GM21390 (cell line): ENCODE data around the gene ALPI.

ENCODE experiments used
- ATAC-seq: cut with Tn5 transposase; IDR thresholded peaks from one replicate; pipeline ENCODE4 v1.9.1; 2021; ENCODE audit not compliant: unreplicated experiment

Gene ALPI

DNA sequence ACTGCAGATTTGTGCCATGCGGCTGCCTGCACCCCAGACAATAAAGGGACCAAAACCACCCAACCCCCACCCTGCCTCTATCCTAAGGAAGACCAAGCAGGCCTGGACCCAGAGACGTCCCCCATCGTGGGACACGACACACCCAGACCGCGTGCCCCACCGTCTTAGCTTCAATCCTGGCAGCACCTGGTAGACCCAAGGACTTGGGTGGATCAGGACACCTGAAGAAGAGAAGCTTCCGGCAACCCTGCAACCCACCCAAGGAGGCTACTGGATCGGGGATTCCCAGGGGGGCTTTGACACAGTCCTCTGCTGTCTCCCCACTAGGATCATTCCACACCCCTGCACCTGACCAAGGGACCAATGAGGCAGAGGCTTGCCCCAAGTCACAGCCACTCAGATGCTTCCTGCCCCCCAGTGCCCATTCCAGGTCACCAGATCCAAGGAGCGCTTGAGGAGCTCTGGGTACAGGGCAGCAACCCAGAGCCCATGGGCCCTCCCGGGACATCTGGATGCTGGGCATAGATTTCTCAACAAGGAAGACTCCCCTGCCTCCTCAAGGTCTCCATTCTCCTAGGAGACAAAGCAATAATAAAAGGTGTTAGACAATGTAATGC lies 3.6 kb downstream of the ALPI start:
- no peak for ATAC-seq

DNA sequence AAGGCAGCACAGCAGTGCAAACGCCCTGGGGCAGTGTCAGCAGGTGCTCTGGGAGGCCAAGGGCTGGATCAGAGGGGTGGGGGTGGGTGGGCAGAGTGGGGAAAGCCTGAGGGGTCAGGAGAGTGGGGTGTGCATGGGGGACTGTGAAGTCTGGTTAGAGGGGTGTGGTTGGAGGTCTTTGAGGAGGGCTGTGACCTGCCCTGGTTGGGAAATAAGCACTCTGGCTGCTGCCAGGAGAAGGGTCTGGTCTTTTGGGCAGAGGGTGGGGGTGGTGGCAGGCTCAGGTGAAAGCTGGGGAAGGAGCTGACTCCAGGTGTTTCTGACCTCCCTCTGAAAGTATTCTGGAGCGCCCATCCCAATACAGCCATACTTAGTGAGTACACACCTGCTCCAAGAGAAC lies 4.2 kb downstream of the ALPI start:
- no peak for ATAC-seq

DNA sequence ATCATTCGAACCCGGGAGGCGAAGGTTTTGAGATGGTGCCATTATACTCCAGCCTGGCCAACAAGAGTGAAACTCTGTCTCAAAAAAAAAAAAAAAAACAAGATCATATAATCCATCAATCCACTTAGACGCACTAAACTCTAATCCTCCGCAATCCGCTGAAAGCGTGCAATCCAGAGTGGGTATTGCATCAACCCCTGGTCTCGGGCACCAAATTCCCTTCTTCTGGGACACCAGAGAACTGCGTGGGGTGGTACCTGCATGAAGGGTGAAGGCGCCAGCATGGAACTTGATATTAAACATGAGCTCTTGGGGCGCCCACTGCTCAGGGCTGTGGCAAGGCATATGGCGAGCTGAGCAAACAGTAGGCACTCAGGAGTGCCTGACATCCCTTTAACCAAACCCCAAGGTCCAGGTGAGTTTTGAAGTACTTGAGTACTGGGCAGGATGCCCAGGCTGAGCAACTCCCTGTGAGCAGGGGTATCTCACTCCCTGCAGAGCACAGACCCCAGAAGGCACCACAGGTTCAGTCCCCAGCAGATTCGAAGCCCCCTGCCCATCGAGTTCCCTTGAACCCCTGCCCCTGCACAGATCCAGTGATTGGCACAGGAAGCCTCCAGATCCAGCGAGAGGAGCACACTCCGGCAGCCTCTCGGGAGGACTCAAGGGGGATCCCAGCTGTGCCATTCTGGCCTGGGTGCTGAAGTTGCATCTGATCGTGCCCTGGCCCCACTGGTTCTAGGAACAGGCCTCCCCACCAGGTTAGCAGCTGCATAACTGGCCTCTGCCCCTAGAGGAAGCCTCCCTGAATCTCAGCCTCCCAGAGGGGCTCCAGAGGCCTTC lies 8.0 kb downstream of the ALPI start:
- ATAC-seq: no peak

DNA sequence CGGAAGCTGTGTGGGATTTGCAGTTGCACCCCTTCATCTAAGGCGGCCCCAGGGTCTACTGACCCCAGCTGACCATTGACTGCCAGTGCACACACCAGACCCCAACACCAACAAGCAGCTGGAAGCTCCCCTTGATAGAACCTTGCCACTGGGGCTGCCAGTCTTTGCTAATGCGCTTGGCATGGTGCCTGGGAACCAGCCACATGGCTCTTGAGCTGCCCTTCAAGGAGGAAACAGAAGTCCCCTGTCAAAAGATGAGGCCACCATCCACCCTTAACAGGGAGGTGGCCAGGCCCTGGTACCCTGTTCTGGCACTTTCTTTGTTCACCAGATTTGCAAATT lies 8.6 kb downstream of the ALPI start:
- ATAC-seq: no peak

DNA sequence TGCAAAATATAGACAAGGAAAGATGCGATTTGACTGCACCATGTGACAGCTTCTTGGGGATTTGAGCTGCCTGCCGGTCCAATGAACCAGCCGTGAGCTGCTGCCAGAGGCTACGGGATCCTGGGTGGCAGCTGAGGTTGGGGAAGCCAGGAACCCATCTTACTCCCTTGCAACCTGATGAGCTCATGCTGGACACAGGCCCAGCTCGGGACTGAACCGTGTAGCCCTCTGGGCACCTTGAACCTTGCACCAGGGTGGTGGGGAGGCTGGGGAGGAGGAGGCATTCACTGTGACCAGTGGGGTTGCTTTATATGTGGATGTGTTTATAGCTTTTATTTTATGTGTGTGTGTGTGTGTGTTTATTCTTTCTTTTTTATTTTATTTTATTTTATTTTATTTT lies 9.1 kb downstream of the ALPI start:
- no peak for ATAC-seq

DNA sequence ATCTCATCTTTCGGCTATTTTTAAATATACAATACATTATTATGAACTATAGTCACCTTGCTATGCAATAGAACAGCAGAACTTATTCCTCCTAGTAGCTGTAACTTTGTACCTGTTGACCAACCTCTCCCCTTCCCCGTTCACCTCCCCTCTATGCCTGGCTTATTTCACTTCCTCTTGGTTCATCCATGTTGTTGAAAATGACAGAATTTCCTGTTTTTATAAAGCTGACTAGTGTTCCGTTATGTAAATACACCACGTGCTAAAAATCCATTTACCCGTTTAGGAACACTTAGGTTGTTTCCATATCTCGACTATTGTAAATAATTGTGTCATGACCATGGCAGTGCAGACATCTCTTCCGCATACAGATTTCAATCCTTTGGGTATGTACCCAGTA lies 10.3 kb downstream of the ALPI start:
- no peak for ATAC-seq

DNA sequence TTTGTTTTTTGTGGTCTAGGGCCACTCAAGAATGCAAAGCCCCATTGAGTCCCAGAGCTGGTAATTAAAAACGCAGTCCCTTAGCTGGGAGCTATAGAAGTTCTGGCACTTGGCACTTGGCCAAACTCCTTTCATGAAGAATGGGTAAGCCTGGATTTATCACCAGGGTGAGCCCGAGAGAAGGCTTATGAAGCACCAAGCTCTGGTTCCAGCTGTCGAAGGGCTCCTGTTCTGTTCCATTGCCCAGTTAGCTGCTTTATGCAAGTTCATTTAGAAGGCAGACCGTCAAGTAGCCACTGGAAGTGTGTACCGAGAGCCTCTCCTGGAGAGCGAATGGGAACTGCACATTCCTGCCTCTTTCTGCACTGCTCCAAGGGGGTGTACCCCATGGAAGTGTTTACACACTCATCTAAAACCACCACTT lies 17.5 kb downstream of the ALPI start:
- ATAC-seq: no peak

DNA sequence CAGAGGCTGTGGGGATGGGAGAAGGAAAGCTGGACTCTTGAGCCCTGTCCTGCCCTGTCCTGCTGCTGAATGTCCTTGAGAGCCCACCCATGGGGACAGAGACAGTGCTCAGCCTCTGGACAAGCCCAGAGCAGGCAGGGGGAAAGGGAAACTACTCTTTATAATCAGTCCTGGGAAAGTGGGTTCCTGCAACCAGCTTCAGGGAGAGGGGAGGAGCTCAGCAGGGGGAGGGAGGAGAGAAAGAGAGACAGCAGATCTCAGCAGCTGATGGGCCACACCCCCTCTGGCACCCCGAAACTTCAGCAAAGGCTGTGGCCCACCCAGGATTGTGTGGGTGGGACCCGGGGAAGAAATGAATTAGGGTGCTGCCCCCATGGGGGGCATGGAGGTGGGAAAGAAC lies 20.1 kb downstream of the ALPI start:
- no peak for ATAC-seq

DNA sequence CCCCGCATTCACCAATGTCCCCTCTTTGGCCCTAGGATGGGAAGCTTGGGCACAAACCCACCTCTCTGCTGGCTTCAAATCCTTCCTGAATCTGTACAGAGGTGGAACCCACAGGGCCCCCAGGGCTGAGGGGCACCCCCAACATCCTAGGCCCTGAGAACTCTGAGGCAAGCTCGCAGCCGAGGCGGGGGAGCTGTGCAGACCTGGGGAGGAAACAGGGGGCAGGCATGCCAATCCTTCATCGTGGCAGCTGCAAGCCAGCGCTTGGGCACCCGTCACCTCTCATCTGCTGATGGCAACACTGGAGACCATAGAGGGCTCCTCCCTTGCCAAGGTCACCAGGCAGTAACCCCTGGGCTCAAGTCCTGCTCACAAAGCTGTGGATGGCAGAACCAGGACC lies 20.8 kb downstream of the ALPI start:
- no peak for ATAC-seq

DNA sequence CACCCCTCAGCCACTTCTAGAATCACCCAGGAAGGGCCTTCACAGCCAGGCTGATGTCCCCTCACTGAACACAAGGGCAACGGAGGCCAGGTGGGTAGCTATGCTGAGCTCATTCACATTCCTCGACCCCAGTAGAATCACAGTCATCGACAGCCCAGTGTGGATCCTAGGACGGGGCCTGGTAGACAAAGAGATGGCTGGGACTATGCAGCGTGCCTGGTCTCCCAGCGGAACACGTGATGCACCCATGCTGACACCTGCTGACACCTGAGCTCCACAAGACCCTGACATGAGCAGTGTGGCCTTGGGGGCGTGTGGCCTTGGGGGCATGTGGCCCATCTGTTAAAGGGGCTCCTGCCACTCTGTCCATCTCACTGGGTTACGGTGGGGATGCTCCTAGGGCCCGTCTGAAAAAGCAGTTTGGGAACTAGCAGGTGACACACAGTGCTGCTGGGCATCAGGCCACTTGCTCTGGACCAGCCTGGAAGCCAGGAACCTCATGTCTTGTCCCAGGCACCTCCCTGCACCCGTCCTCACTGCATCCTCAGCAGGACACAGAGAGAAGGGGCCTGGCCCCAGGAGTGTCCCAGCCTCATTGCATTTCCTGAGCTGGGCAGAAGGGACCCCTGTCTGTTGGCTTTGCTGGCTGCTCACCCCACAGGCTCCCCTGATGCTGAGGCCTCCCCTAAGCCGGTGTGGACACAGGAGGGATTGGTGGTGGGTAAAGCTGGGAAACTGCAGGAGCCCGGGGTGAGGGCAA lies 22.0 kb downstream of the ALPI start:
- no peak for ATAC-seq

DNA sequence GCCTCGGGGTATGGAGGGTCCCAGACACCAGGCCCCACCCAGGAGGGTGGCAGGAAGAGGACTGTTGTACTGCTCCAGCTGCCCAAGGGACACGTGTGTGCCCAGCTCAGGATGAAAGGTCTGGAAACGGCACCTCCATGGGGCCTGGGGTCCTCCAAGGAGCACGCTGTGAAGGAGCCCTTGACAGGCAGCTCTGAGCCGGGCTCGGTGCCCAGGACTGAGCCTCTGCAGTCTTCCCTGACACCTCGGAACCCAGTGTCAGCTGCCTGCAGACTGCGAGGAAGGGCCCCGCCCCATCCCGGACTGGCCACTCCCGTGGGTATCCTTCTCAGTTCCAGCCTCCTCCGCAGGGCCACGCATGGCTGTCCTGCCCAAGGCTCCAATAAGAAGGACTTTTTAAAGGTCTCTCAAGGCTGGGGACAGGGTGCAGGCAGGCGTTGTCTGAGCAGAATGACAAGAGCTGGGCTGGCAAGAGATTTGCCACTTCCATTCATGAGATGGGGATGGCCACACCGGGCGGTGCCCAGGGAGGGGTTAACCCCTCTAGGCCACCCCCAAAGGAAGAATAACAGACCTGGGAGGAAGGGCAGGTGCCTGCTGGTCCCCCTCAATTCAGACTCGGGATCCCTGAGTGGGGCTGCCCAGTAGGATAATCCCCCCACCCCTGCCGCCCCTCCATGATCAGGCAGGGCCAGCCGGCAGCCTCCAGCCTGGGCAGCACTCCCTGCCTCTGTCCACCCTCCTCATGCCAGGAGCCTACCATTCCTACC lies 22.8 kb downstream of the ALPI start:
- no peak for ATAC-seq

DNA sequence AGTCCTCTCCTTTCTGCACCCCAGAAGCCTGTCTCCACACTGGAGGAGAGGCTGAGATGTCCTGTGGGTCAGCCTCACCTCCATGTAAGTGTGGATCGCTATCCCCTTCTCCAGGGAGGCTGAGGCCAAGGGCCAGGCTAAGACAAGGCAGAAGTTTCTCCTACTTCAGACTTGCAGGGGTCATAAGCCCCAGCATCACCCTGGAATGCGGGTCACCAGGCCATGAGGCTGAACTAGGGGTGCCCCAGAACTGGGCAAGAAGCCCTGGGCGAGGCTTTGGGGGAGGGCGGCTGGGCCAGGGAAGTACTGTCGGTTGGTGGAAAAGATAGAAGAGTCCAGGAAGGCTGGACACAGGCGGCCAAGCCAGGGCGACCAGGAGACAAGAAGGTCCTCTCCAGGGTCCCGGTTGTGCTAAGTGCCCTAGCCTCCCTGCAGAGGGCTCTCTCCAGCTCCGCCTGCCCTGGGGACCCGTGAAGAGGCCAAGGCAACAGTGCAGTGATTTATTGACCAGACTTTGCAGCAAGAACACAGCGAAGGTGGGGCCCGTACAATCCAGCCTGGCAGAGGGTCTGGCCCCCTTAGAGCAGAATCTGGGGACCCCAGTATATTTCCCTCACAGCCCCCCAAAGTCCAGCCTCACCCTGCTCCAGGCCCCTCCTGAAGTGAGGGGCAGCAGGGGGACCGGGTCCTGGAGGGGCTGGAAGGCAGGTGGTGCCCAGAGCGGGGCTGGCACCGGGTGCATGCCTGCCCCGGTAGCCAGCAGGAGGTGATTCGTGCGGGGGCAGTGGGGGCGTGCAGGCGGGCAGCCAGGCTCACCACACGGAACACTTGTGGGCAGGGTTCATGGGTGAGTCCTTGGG lies 23.6 kb downstream of the ALPI start:
- ATAC-seq: no peak

DNA sequence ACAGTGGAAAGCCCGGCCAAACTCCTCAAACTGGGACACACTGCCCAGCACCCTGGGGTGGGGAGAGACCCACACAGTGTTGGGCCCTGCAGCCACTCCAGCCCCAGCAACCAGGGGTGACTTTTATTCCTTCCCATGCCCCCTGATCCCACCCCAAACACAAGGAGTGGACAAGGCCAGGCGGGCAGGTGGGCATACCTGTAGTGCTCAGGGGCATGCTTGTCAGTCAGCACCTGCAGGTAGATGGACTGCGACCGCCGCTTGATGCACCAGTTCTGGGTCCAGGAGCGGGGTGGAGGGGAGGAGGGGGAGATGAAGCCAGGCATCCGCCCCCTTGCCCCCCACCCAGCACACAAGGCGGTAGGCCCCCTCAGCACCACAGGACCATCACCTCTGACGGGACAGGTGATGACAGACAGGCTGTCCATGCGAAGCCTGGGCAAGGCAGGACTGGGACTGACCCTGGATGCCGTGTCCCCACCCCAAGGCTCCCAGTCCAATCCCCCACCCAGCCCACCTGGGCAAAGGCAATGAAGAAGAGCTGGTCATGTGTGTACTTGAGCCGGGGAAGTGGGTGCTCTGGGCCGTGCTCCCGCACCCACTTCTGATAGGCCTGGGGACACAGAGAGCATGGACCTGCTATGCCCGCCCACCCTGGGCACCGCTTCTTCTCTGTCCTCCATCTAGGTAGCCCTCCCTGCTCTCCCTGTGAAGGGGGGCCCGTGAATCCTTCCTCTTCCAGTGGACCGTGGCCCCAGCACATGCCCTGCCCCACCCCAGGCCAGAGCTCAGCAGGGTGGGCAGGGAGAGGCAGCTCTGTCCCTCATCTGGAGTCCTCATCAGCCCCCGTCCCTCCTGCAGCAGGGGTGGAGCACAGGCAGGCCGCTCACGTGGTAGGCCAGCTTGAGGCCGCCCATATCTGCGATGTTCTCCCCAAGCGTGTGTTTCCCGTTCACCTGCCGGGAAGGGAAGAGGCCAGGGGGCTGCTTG lies 24.5 kb downstream of the ALPI start:
- no peak for ATAC-seq

DNA sequence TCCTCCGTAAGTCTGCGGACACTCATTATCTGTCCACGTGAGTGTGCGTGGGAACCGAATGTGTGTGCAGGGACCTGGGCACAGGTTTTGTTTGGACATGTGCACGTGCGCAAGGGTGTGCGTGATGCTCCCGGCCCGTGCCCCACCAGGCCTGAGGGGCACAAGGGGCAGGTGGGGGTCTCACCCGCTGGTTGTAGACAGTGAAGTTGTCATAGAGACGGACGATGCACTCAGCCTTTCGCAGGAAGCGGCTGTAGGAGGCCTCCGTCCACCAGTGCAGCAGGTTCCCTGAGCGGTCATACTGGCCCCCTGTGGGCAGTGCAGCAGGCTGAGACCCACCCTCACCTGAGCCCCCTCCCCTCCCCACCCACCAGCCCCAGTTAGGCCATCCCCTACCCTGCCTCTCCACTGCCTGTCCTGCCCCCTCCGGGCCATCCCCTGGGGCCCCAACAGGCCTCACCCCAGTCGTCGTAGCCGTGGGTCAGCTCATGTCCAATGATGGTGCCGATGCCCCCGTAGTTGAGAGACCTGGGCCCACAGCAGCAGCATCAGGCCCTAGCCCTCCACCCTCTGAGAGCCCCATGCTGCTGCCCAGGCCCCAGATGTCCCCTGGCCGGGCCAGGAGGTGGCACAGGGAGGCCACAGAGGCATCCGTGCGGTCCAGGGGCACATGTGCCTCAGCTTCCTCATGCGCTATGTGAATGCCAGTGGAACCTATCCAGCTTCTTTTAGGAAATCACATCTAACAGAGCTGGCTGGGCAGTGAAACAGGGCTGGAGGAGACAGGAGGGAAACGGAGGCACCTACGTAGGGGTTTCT lies 25.6 kb downstream of the ALPI start:
- ATAC-seq: no peak

DNA sequence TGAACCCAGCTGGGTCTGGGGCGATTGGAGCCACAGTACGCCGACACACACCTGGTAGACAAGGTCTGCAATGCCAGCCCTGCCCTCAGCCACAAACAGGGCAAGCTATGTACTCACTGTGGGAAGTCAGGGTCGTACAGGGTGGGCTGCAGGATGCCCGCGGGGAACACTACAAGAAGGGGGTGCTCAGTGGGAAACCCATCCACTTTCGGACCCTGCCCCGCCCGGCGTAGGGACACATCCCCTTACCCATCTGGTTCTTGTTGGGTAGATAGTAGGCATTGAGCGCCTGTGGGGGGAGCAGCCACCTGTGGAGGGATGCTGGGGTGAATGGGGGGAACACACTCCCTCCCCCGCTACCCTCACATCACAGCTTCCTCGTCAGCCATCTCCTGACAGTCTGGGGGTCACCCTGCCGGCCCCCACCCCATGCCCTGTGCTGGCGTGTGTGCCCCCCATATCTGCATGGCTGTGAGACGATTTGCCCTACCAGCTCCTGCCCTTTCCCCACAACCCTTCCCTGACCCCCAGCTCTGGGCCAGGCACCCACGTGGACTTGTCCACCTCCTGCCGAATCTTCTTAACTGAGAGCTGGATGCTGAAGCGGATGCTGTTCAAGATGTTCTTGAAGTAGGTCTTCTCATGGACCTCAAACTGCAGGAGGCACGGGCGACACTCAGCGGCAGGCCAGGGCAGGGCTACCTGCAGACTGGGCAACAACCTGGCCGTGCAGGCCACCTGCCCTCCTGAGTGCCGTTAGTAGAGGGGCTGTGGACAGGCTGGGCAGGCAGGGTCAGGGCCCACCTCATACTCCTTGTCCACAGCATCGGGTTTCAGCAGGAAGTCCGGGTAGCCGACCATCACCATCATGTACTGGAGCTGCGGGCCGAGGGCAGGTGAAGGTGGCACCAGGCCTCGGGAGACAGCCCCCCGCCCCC lies 26.6 kb downstream of the ALPI start:
- no peak for ATAC-seq

DNA sequence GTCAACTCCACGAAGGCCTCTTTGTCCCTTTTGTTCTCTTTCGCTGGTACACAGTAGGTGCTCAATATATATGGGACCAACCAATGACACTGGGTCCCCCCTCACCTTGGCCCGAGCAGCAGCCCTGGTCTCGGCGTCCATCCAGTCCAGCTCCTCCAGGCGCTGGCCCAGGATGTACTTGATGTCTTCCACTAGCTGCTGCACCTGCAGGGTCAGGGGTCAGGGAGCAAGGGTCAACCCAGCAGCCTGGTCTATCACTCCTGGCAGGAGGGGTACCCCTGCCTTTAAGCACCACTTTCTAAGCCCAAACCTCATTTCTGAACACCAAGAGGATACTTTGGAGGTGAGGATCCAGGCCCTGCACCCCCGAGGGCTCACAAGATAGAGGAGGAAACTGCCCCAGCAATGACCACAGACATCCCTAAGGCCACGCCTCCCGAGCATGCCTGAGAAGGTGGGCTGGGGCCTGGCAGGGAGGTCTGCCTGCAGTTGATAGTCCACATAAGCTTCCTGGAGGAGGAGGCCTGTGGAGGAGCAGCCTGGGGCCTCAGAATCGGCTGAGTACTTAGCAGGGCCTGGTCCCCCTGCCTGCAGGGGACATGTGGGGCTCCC lies 27.5 kb downstream of the ALPI start:
- no peak for ATAC-seq
